Stomach (tissue), 4 donors: ENCODE data around the gene BRMS1.

Experiments used
- POLR2A ChIP-seq, 4 donors: fragments of 450-650 bp; IDR thresholded peaks; one replicate each; pipeline ENCODE4 v1.6.1; 2016; ENCODE audit warnings: antibody characterized with exemption in 4 of 4, control low read depth in 2 of 4, mild to moderate bottlenecking in 1 of 4, moderate library complexity in 1 of 4
- TF ChIP-seq, protein P1 (sequence below), 7 experiments: fragments of 450-650 bp in 4 of 7; fragments of 200-600 bp in 3 of 7; sonication (generic) in 3 of 7; IDR thresholded peaks; one replicate each; pipeline ENCODE4 v1.5.1; 2016 to 2019; ENCODE audit warnings: antibody characterized with exemption in 7 of 7, control low read depth in 2 of 7, mild to moderate bottlenecking in 1 of 7

DNA sequence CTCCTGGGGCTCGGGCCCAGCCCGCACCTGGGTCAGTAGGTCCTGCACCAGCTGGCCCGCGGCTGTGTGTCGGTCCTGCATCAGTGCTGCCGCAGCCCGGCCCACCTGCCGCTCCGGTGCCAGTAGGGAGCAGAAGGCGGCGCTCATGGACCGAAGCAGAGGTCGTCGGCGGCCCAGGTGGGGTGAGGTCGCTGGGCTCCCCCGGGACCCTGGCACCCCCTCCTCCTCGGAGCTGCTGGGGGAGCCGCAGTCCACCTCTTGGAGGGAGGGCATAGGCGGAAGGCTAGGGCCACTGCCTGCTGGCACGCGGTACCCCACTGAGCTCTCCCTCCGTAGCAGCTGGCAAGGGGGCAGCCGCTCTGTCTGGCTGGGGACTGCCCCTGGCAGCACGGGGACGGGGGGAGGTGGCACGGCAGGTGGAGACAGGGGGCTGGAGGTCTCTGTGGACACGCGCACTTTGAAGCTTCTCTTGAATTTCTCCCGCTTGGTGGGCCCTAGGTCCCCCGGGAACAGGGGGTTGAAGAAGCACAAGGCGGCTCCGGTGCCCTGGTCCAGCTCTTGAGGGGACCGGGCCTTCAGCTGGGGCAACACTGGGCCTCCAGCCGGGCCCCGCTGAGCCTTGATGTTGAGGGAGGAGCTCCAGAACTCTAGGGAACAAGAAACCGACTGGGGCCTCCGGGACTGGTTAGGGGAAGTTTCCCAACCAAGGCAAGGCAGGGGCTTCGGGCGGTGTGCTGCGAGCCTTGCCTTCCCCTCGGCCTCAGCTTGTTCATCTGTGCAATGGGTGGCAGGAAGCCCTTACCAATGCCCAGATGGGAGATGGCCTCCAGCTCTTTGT, 10.1 kb downstream of the BRMS1 start:
- TF ChIP-seq, protein P1, sequence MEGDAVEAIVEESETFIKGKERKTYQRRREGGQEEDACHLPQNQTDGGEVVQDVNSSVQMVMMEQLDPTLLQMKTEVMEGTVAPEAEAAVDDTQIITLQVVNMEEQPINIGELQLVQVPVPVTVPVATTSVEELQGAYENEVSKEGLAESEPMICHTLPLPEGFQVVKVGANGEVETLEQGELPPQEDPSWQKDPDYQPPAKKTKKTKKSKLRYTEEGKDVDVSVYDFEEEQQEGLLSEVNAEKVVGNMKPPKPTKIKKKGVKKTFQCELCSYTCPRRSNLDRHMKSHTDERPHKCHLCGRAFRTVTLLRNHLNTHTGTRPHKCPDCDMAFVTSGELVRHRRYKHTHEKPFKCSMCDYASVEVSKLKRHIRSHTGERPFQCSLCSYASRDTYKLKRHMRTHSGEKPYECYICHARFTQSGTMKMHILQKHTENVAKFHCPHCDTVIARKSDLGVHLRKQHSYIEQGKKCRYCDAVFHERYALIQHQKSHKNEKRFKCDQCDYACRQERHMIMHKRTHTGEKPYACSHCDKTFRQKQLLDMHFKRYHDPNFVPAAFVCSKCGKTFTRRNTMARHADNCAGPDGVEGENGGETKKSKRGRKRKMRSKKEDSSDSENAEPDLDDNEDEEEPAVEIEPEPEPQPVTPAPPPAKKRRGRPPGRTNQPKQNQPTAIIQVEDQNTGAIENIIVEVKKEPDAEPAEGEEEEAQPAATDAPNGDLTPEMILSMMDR (IDR thresholded peaks at IDR 0.05) = no peak
- TF ChIP-seq POLR2A (IDR thresholded peaks at IDR 0.05) = no peak
